Glutamatergic neuron (in vitro differentiated cells): ENCODE results near the gene GNAS. TPM values are rescaled to one million over a fixed set of nuclear protein-coding genes. Genes with fewer than 3 reads are reported as not detected.

Experiments
- DNase-seq: peaks from one replicate; pipeline ENCODE4 v3.0.0; 2022
- H3K27ac Mint-ChIP-seq: one replicate; pipeline ENCODE4 v1.8.0; 2020; ENCODE audit warnings: mild to moderate bottlenecking, mixed read lengths, inconsistent platforms; ENCODE audit not compliant: unreplicated experiment
- H3K27me3 Mint-ChIP-seq: one replicate; pipeline ENCODE4 v1.8.0; 2020; ENCODE audit warnings: mild to moderate bottlenecking, moderate library complexity, mixed read lengths, inconsistent platforms; ENCODE audit not compliant: unreplicated experiment
- H3K36me3 Mint-ChIP-seq: one replicate; pipeline ENCODE4 v1.8.0; 2020; ENCODE audit warnings: mild to moderate bottlenecking, mixed read lengths, inconsistent platforms; ENCODE audit not compliant: unreplicated experiment
- H3K4me1 Mint-ChIP-seq: one replicate; pipeline ENCODE4 v1.8.0; 2020; ENCODE audit warnings: mild to moderate bottlenecking, low read depth, mixed read lengths, inconsistent platforms; ENCODE audit not compliant: unreplicated experiment
- H3K4me3 Mint-ChIP-seq: one replicate; pipeline ENCODE4 v1.8.0; 2020; ENCODE audit warnings: mild to moderate bottlenecking, mixed read lengths, inconsistent platforms; ENCODE audit not compliant: unreplicated experiment
- H3K9me3 Mint-ChIP-seq: one replicate; pipeline ENCODE4 v1.8.0; 2020; ENCODE audit warnings: mild to moderate bottlenecking, moderate library complexity, mixed read lengths, inconsistent platforms; ENCODE audit not compliant: unreplicated experiment
- total RNA-seq: library from RNA; stranded (reverse); fragmentation: NEBNext Ultra II Directional; extraction: Animal tissue kit (Norgen Biotek cat#: 25700); gene quantifications from one replicate; pipeline ENCODE4 v1.2.1, GENCODE V29; 2021; ENCODE audit not compliant: unreplicated experiment
- TF ChIP-seq, protein P1 (sequence below): fragments of 200-600 bp; sonication (generic); IDR thresholded peaks from one replicate; pipeline ENCODE4 v1.5.0; 2021; ENCODE audit not compliant: partially characterized antibody, unreplicated experiment

GNAS gene
- total RNA-seq, 1 donor from 2014 or later, result 1,989 TPM

GRCh38 chr20:58847463-58847862 lies 5.1 kb upstream of the GNAS start:
- Mint-ChIP-seq H3K27me3 (peaks cover 15% of the 10 kb centered on the region), H3K27ac (no peak overlapping the region), H3K36me3 (no peaks in the 10 kb centered on the region), H3K4me1 (peaks cover 38% of the 10 kb centered on the region), H3K9me3 (peaks cover 1% of the 10 kb centered on the region), H3K4me3 (peak overlapping the region; percentile 34)
- no peak for DNase-seq
- TF ChIP-seq, protein P1, sequence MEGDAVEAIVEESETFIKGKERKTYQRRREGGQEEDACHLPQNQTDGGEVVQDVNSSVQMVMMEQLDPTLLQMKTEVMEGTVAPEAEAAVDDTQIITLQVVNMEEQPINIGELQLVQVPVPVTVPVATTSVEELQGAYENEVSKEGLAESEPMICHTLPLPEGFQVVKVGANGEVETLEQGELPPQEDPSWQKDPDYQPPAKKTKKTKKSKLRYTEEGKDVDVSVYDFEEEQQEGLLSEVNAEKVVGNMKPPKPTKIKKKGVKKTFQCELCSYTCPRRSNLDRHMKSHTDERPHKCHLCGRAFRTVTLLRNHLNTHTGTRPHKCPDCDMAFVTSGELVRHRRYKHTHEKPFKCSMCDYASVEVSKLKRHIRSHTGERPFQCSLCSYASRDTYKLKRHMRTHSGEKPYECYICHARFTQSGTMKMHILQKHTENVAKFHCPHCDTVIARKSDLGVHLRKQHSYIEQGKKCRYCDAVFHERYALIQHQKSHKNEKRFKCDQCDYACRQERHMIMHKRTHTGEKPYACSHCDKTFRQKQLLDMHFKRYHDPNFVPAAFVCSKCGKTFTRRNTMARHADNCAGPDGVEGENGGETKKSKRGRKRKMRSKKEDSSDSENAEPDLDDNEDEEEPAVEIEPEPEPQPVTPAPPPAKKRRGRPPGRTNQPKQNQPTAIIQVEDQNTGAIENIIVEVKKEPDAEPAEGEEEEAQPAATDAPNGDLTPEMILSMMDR, result no peak

DNA sequence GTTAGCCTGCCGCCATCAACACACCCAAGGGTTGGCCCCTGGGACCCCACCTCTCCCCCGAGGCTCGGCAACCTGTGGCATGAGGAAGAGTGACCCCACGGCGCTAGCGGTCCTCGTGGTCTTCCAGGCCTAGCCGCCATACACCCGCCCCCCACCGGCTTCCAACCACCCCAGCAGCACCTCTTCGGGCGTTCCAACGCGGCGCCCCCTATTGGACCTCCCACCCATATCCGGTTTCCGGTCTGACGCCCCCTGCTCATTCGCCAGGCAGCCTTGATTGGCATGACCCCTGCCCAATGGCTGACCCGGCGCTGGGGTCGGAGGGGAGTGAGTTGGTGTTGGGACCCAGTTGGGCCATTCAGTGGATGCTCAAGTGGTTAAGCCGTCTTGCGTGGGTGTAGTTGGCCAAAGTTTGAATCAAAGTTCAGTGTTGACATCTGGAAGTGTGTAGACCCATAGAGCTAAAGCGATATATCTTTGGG lies 1.8 kb upstream of the GNAS start, which contains the start of gene GNAS-AS1:
GNAS-AS1 (minus strand) TSS at position 210 of the 482 bp plus-strand sequence.
- H3K4me3 Mint-ChIP-seq, result peak within 1 kb of the TSS; percentile 85
- H3K9me3 Mint-ChIP-seq, result no peaks in the 10 kb centered on the region
- peak; percentile 97 for DNase-seq
- peak within 1 kb of the TSS; percentile 94 for H3K27ac Mint-ChIP-seq
- no peaks in the 10 kb centered on the region for H3K36me3 Mint-ChIP-seq
- H3K4me1 Mint-ChIP-seq, result peaks cover 19% of the 10 kb centered on the region
- TF ChIP-seq, protein P1, result peak; percentile 46
- peaks cover 11% of the 10 kb centered on the region for H3K27me3 Mint-ChIP-seq

- Mint-ChIP-seq H3K9me3 (no peaks in the 10 kb centered on the region), H3K27me3 (peaks cover 15% of the 10 kb centered on the region), H3K27ac (peak overlapping the region; percentile 94), H3K4me1 (peaks cover 16% of the 10 kb centered on the region), H3K36me3 (no peaks in the 10 kb centered on the region), H3K4me3 (peak overlapping the region; percentile 85)
- DNase-seq, result peak; percentile 35
- TF ChIP-seq, protein P1, result no peak
Measured at GRCh38 chr20:58851221-58851968, 1.1 kb upstream of the GNAS start.

DNA sequence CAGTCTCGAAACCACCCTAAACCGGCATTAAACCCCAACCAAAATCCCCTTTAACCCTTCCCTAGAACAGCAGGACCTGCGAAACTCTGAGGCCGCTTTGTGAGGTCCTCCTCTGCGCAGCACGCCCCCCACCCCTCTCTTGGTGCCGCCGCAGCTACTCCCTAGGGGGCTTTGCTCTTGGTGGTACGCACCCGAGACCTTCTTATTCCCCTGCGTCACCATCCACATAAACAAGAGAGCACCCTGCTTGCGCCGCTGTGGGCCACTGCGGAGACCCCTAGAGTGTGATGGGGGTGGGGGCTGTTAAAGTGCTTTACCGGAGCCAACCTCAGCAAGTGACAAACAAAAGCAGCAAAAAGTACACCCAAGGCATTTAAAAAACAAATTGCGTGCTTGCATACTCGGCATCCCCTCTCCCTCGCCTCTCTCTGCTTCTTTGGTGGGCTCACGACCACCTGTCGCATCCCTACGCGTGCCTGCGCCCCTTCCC lies 502 bp upstream of the GNAS start:
- H3K4me1 Mint-ChIP-seq, result peaks cover 16% of the 10 kb centered on the region
- no peaks in the 10 kb centered on the region for H3K36me3 Mint-ChIP-seq
- peak overlapping the region; percentile 85 for H3K4me3 Mint-ChIP-seq
- H3K27ac Mint-ChIP-seq, result no peak overlapping the region
- TF ChIP-seq, protein P1, result no peak
- H3K27me3 Mint-ChIP-seq, result peaks cover 16% of the 10 kb centered on the region
- no peak for DNase-seq
- no peaks in the 10 kb centered on the region for H3K9me3 Mint-ChIP-seq

DNA sequence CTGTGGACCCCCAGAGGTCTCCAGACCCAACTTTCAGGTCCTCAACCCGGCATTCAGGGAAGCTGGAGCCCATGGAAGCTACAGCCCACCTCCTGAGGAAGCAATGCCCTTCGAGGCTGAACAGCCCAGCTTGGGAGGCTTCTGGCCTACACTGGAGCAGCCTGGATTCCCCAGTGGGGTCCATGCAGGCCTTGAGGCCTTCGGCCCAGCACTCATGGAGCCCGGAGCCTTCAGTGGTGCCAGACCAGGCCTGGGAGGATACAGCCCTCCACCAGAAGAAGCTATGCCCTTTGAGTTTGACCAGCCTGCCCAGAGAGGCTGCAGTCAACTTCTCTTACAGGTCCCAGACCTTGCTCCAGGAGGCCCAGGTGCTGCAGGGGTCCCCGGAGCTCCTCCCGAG lies 950 bp downstream of the GNAS start:
- no peaks in the 10 kb centered on the region for H3K36me3 Mint-ChIP-seq
- no peak overlapping the region for H3K27ac Mint-ChIP-seq
- H3K27me3 Mint-ChIP-seq, result peaks cover 16% of the 10 kb centered on the region
- no peak overlapping the region for H3K4me3 Mint-ChIP-seq
- H3K4me1 Mint-ChIP-seq, result peaks cover 12% of the 10 kb centered on the region
- TF ChIP-seq, protein P1, result no peak
- H3K9me3 Mint-ChIP-seq, result no peaks in the 10 kb centered on the region
- DNase-seq, result no peak
